GM04503 (cell line): ENCODE data around the gene RASSF8.

ENCODE experiments used
- DNase-seq: peaks from one replicate; pipeline ENCODE4 v3.0.0-alpha.2; 2012; ENCODE audit warnings: low read depth

The RASSF8 gene

GRCh38 chr12:26028953-26029735 is 70.7 kb downstream of the RASSF8 start:
- DNase-seq: no peak

GRCh38 chr12:26029736-26030022 is 71.2 kb downstream of the RASSF8 start:
- no peak for DNase-seq

GRCh38 chr12:26030371-26030770 is 71.9 kb downstream of the RASSF8 start:
- DNase-seq: no peak

- no peak for DNase-seq
Observed at GRCh38 chr12:26031318-26031717, 72.8 kb downstream of the RASSF8 start.

- DNase-seq: no peak
Observed at GRCh38 chr12:26031827-26032226, 73.3 kb downstream of the RASSF8 start.

GRCh38 chr12:26032290-26032689 is 73.8 kb downstream of the RASSF8 start:
- DNase-seq: no peak

GRCh38 chr12:26032719-26033241 is 74.3 kb downstream of the RASSF8 start:
- peak; percentile 71 for DNase-seq

- peak; percentile 79 for DNase-seq
Observed at GRCh38 chr12:26034371-26035142, 76.1 kb downstream of the RASSF8 start.

- no peak for DNase-seq
Observed at GRCh38 chr12:26036877-26037276, 78.4 kb downstream of the RASSF8 start.

- no peak for DNase-seq
Observed at GRCh38 chr12:26037615-26038220, 79.2 kb downstream of the RASSF8 start.

GRCh38 chr12:26042645-26043044 is 84.2 kb downstream of the RASSF8 start:
- DNase-seq: no peak

GRCh38 chr12:26043135-26044006 is 84.9 kb downstream of the RASSF8 start:
- DNase-seq: no peak

- no peak for DNase-seq
Observed at GRCh38 chr12:26044007-26044394, 85.5 kb downstream of the RASSF8 start.

GRCh38 chr12:26044592-26044991 is 86.1 kb downstream of the RASSF8 start:
- DNase-seq: no peak

- no peak for DNase-seq
Observed at GRCh38 chr12:26046203-26046602, 87.7 kb downstream of the RASSF8 start.

- DNase-seq: no peak
Observed at GRCh38 chr12:26046906-26047305, 88.4 kb downstream of the RASSF8 start.

GRCh38 chr12:26047401-26048226 is 89.1 kb downstream of the RASSF8 start:
- no peak for DNase-seq

- no peak for DNase-seq
Observed at GRCh38 chr12:26052652-26053051, 94.2 kb downstream of the RASSF8 start.

- no peak for DNase-seq
Observed at GRCh38 chr12:26054383-26054782, 95.9 kb downstream of the RASSF8 start.

- DNase-seq: no peak
Observed at GRCh38 chr12:26055087-26055486, 96.6 kb downstream of the RASSF8 start.

- no peak for DNase-seq
Observed at GRCh38 chr12:26056335-26056734, 97.9 kb downstream of the RASSF8 start.
